PC-3 (cell line): Measurements from ENCODE around the gene FOXP1. TPM values are rescaled to one million over a fixed set of nuclear protein-coding genes. Genes with fewer than 3 reads are reported as not detected.

ENCODE experiments used
- ATAC-seq: fragments of 200-7000 bp; cut with Tn5 transposase; 2 replicates; pipeline ENCODE4 v1.9.1; 2020; ENCODE audit warnings: mild to moderate bottlenecking, moderate library complexity
- BruUV-seq: library from RNA; stranded (reverse); fragments of 400-500 nt; replicated peaks from 2 replicates; lab custom pipeline; 2021; lab: Mats Ljungman, UMichigan
- CTCF ChIA-PET: fragments of 300-600 bp; sonication (Branson Sonifier 250); formaldehyde crosslinking; loops from one replicate; lab custom pipeline; 2022; ENCODE audit warnings: antibody characterized with exemption; lab: Charles Lee
- POLR2A ChIA-PET: fragments of 300-600 bp; sonication (Branson Sonifier 250); formaldehyde crosslinking; loops from one replicate; lab custom pipeline; 2022; ENCODE audit warnings: antibody characterized with exemption; ENCODE audit not compliant: unreplicated experiment; lab: Charles Lee
- DNase-seq: peaks from one replicate; pipeline ENCODE4 v3.0.0-alpha.2; 2015
- H2AFZ ChIP-seq: fragments of 300-600 bp; sonication (generic); 2 replicates; pipeline ENCODE4 v1.6.0; 2016; ENCODE audit warnings: antibody characterized with exemption, low read length
- H3F3A ChIP-seq: fragments of 300-600 bp; sonication (generic); one replicate; pipeline ENCODE4 v1.6.0; 2017; ENCODE audit warnings: antibody characterized with exemption, low read length, control low read depth, mild to moderate bottlenecking; ENCODE audit not compliant: unreplicated experiment
- H3K27ac ChIP-seq: fragments of 300-600 bp; sonication (generic); 2 replicates; pipeline ENCODE4 v1.5.1; 2016; ENCODE audit warnings: mild to moderate bottlenecking, low read length
- H3K27me3 ChIP-seq: fragments of 300-600 bp; sonication (generic); 2 replicates; pipeline ENCODE4 v1.6.1; 2016; ENCODE audit warnings: low read length, mixed read lengths
- H3K36me3 ChIP-seq: fragments of 300-600 bp; sonication (generic); 2 replicates; pipeline ENCODE4 v1.6.1; 2016; ENCODE audit warnings: low read depth, mixed run types, low read length, mixed read lengths
- H3K4me1 ChIP-seq: fragments of 300-600 bp; sonication (generic); 2 replicates; pipeline ENCODE4 v1.5.1; 2016; ENCODE audit warnings: low read length; ENCODE audit not compliant: insufficient read depth
- H3K4me2 ChIP-seq: fragments of 300-600 bp; sonication (generic); 2 replicates; pipeline ENCODE4 v1.6.0; 2016; ENCODE audit warnings: low read length
- H3K4me3 ChIP-seq: fragments of 300-600 bp; sonication (generic); 2 replicates; pipeline ENCODE4 v1.5.1; 2016; ENCODE audit warnings: mild to moderate bottlenecking, low read length, mixed read lengths
- H3K79me2 ChIP-seq: fragments of 300-600 bp; sonication (generic); 2 replicates; pipeline ENCODE4 v1.6.1; 2017; ENCODE audit warnings: low read length, mixed read lengths
- H3K9ac ChIP-seq: fragments of 300-600 bp; sonication (generic); 2 replicates; pipeline ENCODE4 v1.6.0; 2016; ENCODE audit warnings: mild to moderate bottlenecking, low read length
- H3K9me2 ChIP-seq: fragments of 300-600 bp; sonication (generic); replicated peaks from 2 replicates; pipeline ENCODE4 v1.6.1; 2016; ENCODE audit warnings: mixed run types, low read length, mixed read lengths
- H3K9me3 ChIP-seq: fragments of 300-600 bp; sonication (generic); 2 replicates; pipeline ENCODE4 v1.6.1; 2016; ENCODE audit warnings: low read length, mixed read lengths
- H4K20me1 ChIP-seq: fragments of 300-600 bp; sonication (generic); 2 replicates; pipeline ENCODE4 v1.6.1; 2016; ENCODE audit warnings: low read length, mixed read lengths
- CTCF ChIP-seq: fragments of 300-600 bp; sonication (generic); conservative IDR thresholded peaks from 2 replicates; pipeline ENCODE4 v1.5.1; 2017; ENCODE audit warnings: antibody characterized with exemption, low read depth, mild to moderate bottlenecking, low read length
- EZH2 ChIP-seq: fragments of 300-600 bp; sonication (generic); IDR thresholded peaks from one replicate; pipeline ENCODE4 v1.6.1; 2017; ENCODE audit warnings: antibody characterized with exemption, mild to moderate bottlenecking, low read length; ENCODE audit not compliant: unreplicated experiment
- EZH2phosphoT487 ChIP-seq: fragments of 300-600 bp; sonication (generic); IDR thresholded peaks from 2 replicates; pipeline ENCODE4 v1.6.1; 2018; ENCODE audit warnings: mild to moderate bottlenecking, antibody characterized with exemption, low read length, borderline replicate concordance
- intact Hi-C: fragments of 100-400 bp; cut with micrococcal nuclease; formaldehyde crosslinking; loops from 2 replicates; pipeline ENCODE4 v1.9.0; 2023
- total RNA-seq: library from RNA; depleted of rRNA; stranded (reverse); fragments of >200 nt; gene quantifications from 2 replicates; pipeline ENCODE4 v1.2.3, GENCODE V29; 2014

Gene FOXP1
- total RNA-seq, 1 experiment from 2014 or later, result 35.3 TPM

- BruUV-seq, result no TSS peak
- H3F3A ChIP-seq, result no peaks in the 10 kb centered on the region
- CTCF ChIA-PET, result no interaction called here
- POLR2A ChIA-PET, result no interaction called here
- DNase-seq, result no peak
- no peak for ATAC-seq
- no peaks in the 10 kb centered on the region for H3K27me3 ChIP-seq
- H3K9me3 ChIP-seq, result no peaks in the 10 kb centered on the region
- H3K9ac ChIP-seq, result no peak overlapping the region
- no peaks in the 10 kb centered on the region for H4K20me1 ChIP-seq
- intact Hi-C loops, result no loop called here
- no peak overlapping the region for H2AFZ ChIP-seq
- H3K27ac ChIP-seq, result no peak overlapping the region
- H3K36me3 ChIP-seq, result no peaks in the 10 kb centered on the region
- no peak for TF ChIP-seq EZH2
- TF ChIP-seq EZH2phosphoT487, result no peak
- no peak for TF ChIP-seq CTCF
- H3K4me3 ChIP-seq, result no peak overlapping the region
- no peaks in the 10 kb centered on the region for H3K9me2 ChIP-seq
- H3K79me2 ChIP-seq, result no peaks in the 10 kb centered on the region
- no peaks in the 10 kb centered on the region for H3K4me1 ChIP-seq
- H3K4me2 ChIP-seq, result no peak overlapping the region
Observed at GRCh38 chr3:71317749-71318457, 265.6 kb downstream of the FOXP1 start.

DNA sequence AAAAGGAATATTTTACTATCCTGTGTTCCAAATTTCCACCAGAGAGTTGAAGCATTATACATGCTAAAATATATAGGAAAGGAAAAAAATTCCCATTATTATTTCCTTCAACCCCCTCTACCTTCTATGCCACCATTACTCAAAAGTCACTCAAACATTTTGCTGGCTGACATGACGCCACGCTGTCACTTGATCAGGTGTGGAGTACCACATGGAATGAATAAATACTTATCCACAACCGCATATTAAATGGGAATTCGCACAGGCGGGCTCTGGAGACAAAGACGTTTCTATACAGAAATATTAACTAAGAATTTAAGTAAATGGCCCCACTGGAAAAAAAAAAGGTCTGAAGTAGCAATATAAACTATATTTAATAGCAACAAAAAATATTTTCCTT is 266.4 kb downstream of the FOXP1 start:
- H3K9ac ChIP-seq, result no peak overlapping the region
- H3K79me2 ChIP-seq, result no peaks in the 10 kb centered on the region
- H3K27ac ChIP-seq, result no peak overlapping the region
- H3K9me3 ChIP-seq, result no peaks in the 10 kb centered on the region
- no peaks in the 10 kb centered on the region for H3F3A ChIP-seq
- BruUV-seq, result no TSS peak
- no peak for ATAC-seq
- TF ChIP-seq EZH2phosphoT487 (no peak), CTCF (no peak), EZH2 (no peak)
- H4K20me1 ChIP-seq, result no peaks in the 10 kb centered on the region
- no peaks in the 10 kb centered on the region for H3K9me2 ChIP-seq
- no peak for DNase-seq
- ChIA-PET POLR2A (no interaction called here), CTCF (interaction anchor here (0.7 kb wide), 1 partner anchor 394 kb away, joined by 3 read pairs; no protein-coding TSS in a partner anchor)
- intact Hi-C loops, result no loop called here
- no peak overlapping the region for H2AFZ ChIP-seq
- H3K4me3 ChIP-seq, result no peak overlapping the region
- no peaks in the 10 kb centered on the region for H3K27me3 ChIP-seq
- H3K36me3 ChIP-seq, result no peaks in the 10 kb centered on the region
- H3K4me1 ChIP-seq, result no peaks in the 10 kb centered on the region
- no peak overlapping the region for H3K4me2 ChIP-seq
